ENCODE measurements around the gene PAX8.

The PAX8 gene

GRCh38 chr2:113181258-113182051, 97.3 kb downstream of the PAX8 start:
- peak; percentile 41 for DNase-seq

DNA sequence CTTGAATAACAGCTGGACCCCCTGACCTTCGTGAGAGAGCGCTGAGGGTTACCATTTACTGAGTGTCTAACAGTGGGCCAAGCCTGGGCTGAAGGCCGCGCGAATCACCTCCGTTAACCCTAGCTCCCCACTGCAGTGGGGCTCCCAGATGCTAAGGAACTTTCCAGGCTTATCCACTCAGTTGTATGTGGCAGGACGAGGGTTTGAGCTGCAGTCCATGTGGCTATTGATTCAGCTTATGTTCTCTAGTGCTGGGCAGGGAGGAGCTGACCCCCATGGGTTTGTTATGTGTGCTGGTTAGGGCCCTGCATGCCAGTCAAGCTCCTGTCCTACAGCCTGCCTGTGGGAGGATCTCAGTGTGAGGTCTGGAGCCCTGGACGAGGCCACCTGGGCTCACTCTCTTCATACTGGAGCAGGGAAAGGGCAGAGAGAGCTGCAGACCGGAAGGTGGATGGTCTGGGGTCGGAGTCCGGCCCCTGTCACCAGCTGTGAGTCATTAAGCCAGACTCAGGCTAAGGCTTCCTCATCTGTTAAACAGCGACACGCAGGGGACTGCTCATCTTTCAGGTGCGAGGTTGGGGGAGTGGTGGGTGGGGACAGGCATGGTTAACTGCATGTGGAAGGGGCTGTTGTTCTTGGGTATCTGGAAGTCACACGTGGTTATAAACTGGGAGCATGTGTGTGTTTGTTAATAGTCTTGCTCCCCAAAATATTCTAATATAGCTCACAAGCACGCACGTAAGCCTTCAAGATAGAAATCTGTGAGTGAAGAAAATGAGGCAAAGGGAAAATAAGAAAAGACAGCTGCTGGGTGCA, 98.4 kb downstream of the PAX8 start:
- DNase-seq = no peak

GRCh38 chr2:113179446-113180045, 99.2 kb downstream of the PAX8 start:
- DNase-seq = no peak

GRCh38 chr2:113178891-113179290, 99.8 kb downstream of the PAX8 start:
- DNase-seq = no peak

DNA sequence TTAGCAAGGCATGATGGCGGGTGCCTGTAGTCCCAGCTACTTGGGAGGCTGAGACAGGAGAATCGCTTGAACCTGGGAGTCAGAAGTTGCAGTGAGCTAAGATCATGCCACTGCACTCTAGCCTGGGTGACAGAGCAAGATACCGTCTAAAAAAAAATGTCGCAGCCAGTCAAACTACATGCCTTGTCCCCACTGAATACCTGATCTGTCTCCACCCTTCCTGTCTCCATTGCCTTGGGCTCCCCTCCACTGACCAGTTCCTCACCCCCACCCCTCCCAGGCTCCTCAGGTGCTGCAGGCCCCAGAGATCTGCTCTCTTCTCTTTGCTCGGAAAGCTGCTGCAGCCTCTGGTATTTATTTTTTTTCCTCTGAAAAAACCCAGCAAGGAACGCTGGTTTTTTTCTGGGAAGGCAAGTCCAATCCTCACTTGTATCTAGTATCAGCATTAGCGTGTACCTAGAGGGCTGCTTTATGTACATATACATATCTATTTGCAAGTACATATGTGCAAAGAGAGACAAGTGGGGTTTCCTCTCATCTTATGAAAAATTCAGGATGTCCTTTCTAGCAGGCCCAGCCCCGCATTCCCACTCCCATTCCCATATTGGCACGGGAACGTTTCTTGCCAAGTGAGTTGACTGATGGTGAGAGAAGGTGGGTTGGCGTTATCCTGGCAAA, 100.5 kb downstream of the PAX8 start:
- DNase-seq = no peak

GRCh38 chr2:113176696-113177355, 101.9 kb downstream of the PAX8 start:
- no peak for DNase-seq

- no peak for DNase-seq
Measured at GRCh38 chr2:113175736-113176695, 102.7 kb downstream of the PAX8 start.

DNA sequence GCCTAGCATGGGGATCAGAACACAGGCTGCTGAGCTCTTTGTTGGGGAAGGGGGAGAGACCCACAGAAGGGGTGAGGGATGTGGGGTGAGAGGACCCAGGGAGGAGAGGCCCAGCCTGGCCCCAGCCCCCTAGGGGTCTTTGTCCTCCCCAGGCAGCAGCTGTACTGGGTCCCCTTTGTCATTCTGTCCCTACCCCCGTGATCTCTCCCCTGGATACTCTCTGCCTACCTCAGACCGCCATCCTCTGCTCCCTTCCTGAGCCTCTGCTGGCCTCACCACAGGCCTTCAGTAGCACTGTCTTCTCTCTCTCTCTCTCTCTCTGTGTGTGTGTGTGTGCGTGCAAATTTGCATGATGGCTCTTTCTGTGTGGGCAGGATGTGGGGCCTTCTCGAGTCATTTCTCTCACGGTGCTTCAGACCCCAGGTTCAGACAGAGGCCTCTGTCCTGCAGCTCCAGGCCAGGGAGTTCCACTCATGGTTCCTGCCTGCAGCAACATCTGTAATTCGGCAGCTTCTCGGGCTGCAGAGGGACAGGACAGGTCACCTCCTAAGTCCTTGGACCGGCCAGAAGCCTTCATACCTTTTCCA, 103.6 kb downstream of the PAX8 start:
- DNase-seq = peak; percentile 23

DNA sequence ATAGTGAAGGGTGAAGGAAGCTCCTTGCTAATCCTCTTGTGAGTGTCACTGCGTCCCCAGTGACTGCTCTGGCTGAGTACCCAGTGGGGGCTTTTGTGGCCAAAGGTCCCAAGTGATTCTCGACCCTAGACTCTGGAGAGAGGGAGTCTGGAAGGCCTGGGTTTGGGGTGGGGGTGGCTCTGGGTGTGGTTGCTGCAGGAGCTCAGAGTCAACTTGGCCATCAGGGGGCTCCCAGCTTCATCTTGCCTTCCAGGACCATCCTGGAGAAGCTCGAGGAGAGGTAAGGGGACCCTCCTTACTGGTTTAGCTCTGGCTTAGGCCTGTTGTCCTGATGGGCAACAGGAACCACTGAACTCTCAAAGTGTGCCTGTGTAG, 104.4 kb downstream of the PAX8 start:
- DNase-seq = no peak

GRCh38 chr2:113173542-113174375, 105.0 kb downstream of the PAX8 start, which contains the start of gene PSD4:
Gene PSD4 (plus strand): TSS chr2:113173971. CDS start chr2:113182457, 8,486 bp downstream.
- peak; percentile 71 for DNase-seq

DNA sequence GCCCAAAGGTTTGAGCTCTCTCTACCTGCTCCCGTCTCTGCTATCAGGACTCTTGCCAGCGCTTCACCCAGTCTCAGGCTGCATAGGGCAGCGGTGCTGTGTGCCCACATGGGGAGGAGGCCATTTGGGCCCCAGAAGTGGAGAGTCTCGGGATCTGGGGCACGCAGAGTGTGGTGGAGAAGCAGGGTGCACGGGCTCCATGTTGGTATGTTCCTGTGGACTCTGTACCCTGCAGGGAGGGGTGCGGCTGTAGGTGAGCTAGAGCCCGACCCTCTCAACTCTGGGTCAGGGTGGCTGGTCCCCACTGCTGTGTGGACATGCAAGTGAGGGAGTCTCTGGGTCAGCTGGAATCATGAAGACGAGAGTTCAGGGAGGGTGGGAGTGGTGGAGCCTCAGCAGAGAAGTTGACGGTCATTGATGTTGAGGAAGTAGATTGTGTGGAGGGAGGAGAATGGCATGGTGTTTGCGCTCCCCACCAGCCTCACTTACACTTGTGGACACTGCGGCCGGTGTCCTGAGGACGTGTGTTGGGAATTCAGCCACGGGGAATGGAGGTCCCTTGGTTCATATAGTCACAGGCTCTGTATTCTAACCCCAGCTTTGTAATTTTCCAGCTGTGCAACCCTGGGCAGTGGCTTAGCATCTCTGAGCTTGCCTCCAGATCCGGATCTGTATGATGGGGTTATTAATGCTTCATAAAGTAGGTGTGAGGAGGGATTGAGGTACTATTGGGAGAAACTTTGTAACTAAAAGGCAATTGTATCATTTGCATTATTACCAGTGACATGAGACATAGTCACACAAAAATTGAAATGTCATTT, 105.8 kb downstream of the PAX8 start:
- DNase-seq = no peak

DNA sequence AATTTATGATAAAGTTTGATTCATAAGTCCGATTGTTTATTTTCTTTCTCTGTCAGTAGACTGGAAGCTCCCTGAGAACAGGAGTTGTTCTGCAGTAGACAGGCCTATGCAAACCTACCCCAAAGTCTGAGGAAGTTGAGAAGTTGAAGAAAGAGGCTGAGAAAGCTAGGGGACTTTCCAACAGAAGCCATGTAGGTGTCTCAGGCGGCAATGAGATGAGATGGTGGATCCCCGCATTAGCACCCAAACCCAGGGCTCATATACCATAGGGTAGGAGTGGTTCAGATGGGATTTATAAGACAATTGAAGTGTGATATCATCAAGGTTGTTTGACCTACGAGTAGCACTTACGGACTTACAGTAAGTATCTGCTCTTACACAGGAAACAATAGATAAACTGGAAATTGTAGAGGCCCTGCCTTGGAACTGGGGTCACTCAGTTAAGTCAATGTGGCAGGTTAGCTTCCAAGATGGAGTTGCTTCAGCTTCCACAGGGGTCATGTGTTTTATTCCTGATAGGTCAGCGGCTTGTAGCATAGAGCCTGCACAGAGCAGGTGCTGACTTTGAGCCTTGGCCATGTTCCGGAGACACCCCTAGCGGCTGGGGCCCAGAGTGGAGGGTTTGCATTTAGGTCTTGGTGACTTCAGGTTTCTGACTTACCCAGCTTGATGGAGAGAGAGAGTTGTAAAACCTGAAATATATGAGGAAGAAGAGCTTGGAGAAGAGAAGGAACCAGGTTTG, 107.2 kb downstream of the PAX8 start:
- DNase-seq = no peak

GRCh38 chr2:113169586-113169985, 109.1 kb downstream of the PAX8 start:
- DNase-seq = no peak

GRCh38 chr2:113169002-113169530, 109.7 kb downstream of the PAX8 start:
- DNase-seq = no peak

DNA sequence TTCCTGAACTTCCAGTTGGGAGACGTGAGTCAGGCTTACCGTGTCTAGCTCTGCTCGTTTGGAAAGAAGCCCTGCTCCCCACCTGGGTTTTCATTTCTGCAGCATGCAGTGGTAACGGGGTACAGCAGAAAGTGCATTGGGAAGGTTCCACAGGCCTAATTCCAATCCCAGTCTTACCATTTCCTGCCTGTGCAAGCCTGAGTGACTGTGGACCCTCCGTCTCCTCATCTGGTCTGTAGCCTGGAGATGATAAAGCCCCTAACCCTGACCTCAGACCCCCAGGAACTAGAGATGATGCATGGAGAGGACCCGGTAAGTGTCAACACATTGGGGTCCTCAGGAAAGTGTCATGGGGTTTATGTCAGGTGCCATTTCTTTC, 110.8 kb downstream of the PAX8 start:
- DNase-seq = no peak

DNA sequence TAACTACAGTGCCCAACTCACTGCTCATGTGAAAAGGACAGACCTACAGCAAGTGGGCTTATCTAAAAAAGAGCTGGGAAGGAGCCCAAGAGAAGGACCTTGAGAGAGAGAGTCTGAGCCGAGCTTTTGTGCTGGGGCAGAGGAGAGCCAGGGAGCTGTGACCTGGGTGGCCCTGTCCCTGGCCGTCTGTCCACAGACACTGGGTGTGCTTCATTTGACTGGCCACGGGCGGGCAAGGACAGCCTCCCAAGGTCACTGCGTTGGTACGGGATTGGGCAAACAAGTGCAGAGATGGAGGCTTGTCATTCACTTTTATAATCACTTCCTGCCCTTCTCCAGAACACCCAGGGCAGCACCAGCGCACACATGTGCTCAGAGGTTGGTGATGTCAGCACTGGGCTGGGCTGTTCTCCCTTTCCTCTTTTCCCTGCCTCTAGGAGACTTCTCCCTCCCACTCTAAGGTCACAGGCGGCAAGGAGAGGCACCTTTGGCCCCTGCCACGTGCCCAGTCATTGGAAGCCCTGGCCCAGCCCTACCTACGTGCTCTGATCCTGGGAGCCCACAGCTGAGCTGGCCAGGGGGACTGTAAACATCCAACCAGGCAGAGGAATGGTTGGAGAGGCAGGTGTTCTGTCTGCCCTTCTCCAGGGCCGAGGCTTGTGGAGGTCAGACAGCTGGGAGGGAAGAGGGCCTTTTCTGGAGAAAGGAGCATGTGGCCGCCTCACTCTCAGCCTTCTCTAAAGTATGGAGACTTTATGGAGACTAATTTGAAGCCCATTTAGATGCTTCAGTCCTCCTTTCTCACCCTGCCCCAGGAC, 111.4 kb downstream of the PAX8 start:
- peak; percentile 79 for DNase-seq

GRCh38 chr2:113166187-113166645, 112.5 kb downstream of the PAX8 start:
- no peak for DNase-seq
